ENCODE measurements around the gene ZACN. TPM values are rescaled to one million over a fixed set of nuclear protein-coding genes. Genes with fewer than 3 reads are reported as not detected.

ZACN gene
- total and polyA plus RNA-seq, 9 donors: 0.10 to 1.1 (median 0.43) TPM; not detected in 5

DNA sequence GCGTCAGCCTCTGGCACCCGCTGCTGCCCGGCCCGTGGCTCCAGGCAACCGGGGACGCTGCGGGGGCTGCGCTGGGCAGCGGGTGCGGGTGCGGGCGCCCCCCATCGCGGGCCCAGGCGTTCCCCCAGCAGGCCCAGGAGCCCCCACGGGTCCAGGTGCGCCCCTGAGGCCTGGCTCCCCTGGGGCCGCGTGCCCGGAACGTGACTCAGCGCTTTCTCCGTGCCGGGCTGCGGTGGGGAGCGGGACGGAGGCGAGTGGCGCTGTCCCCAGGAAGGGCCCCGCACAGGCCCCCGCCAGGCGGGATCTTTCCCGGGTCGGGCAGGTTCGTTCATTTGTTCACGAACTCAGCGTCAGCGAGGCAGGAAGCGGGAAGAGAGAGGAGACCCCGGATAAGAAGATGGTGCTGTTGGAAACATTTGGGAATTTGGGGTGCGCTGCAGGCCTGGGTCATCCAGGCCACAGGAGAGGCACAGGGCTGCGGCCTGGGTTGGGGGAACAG lies 43.0 kb downstream of the ZACN start:
- TF ChIP-seq POLR2A (IDR thresholded peaks at IDR 0.05): no peak
- no peak for TF ChIP-seq EP300 (IDR thresholded peaks at IDR 0.05)
- TF ChIP-seq, protein P1, sequence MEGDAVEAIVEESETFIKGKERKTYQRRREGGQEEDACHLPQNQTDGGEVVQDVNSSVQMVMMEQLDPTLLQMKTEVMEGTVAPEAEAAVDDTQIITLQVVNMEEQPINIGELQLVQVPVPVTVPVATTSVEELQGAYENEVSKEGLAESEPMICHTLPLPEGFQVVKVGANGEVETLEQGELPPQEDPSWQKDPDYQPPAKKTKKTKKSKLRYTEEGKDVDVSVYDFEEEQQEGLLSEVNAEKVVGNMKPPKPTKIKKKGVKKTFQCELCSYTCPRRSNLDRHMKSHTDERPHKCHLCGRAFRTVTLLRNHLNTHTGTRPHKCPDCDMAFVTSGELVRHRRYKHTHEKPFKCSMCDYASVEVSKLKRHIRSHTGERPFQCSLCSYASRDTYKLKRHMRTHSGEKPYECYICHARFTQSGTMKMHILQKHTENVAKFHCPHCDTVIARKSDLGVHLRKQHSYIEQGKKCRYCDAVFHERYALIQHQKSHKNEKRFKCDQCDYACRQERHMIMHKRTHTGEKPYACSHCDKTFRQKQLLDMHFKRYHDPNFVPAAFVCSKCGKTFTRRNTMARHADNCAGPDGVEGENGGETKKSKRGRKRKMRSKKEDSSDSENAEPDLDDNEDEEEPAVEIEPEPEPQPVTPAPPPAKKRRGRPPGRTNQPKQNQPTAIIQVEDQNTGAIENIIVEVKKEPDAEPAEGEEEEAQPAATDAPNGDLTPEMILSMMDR (IDR thresholded peaks at IDR 0.05): no peak
- DNase-seq: peak in 2 of 5 donors; percentile 45 to 48
- H3K27ac ChIP-seq: no peak overlapping the region

DNA sequence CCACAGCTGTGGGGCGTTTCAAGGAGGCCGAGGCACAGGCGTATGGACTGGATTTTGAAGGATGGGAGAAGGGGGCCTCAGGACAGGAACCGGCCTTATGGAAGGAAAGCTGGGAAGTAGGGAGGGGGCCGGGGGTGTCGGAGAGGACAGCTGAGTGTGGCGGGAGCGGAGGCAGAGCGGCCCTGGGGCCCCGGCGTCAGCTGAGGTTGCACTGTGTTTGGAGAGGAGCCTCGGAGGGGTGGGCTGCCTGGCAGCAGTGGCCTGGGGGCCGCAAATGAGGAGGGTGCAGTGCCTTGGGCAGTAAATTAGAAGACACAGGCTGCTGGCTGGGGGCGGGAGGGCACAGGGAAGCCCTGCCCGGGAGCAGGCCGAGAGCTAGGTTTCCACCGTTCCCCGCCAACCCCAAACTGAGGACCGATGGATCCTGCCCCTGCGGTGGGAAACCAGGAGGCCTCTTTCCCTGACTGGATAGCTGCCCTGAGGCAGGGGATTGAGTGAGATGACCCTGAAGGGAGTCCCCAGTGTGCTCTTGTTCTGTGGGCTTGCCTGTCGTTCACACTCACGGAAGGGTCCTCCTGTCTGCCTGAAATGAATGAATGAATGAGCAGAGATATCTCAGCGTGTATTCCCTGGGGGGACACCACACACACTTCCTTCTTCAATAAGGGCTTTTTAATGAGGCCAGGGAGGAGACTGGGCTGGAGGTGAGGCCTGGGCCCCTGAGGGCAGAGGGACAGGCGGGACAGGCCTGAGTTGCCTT lies 43.6 kb downstream of the ZACN start:
- no peaks in the 10 kb centered on the region for H3K9me3 ChIP-seq
- H3K27me3 ChIP-seq: no peaks in the 10 kb centered on the region
- H3K4me3 ChIP-seq: no peak overlapping the region
- WGBS, 3 donors: 89 to 93% (median 91%) methylated on average over 24 of the region's 24 CpGs
- TF ChIP-seq EP300 (IDR thresholded peaks at IDR 0.05) (no peak), POLR2A (IDR thresholded peaks at IDR 0.05) (no peak)
- TF ChIP-seq, protein P1 (IDR thresholded peaks at IDR 0.05): no peak
- H3K4me1 ChIP-seq (ENCODE audit: insufficient read depth): peaks cover 2% of the 10 kb centered on the region
- no peak for DNase-seq
- no peak overlapping the region for H3K27ac ChIP-seq
- no peaks in the 10 kb centered on the region for H3K36me3 ChIP-seq
- intact Hi-C loops (cut with DNase I): loop anchor here (2.0 to 10.0 kb wide), 6 partner anchors 60 to 175 kb away; no protein-coding TSS in a partner anchor

More for the DNA sequence above, 43.0 kb downstream of the ZACN start:
- no peaks in the 10 kb centered on the region for H3K9me3 ChIP-seq
- H3K4me1 ChIP-seq (ENCODE audit: insufficient read depth): peaks cover 2% of the 10 kb centered on the region
- H3K27me3 ChIP-seq: no peaks in the 10 kb centered on the region
- H3K4me3 ChIP-seq: peak overlapping the region; percentile 19
- WGBS, 3 donors: 37 to 59% (median 47%) methylated on average over 22 to 42 of the region's 42 CpGs
- no peaks in the 10 kb centered on the region for H3K36me3 ChIP-seq
- intact Hi-C loops (cut with DNase I): loop anchor here (1.0 to 10.0 kb wide), 8 partner anchors 60 to 175 kb away; no protein-coding TSS in a partner anchor

DNA sequence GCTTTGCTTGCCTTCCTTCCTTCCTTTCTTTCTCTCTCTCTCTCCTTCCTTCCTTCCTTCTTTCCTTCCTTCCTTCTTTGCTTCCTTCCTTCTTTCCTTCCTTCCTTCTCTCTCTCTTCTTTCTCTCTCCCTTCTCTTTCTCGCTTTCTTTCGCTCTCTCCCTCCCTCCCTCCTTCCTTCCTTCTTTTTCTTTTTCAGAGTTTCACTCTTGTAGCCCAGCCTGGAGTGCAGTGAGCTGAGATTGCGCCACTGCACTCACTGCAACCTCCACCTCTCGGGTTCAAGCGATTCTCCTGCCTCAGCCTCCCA lies 44.2 kb downstream of the ZACN start:
- H3K27me3 ChIP-seq: no peaks in the 10 kb centered on the region
- H3K4me1 ChIP-seq (ENCODE audit: insufficient read depth): peaks cover 2% of the 10 kb centered on the region
- TF ChIP-seq POLR2A (IDR thresholded peaks at IDR 0.05) (no peak), EP300 (IDR thresholded peaks at IDR 0.05) (no peak)
- TF ChIP-seq, protein P1 (IDR thresholded peaks at IDR 0.05): no peak
- intact Hi-C loops (cut with DNase I): loop anchor here (2.0 to 10.0 kb wide), 6 partner anchors 59 to 174 kb away; no protein-coding TSS in a partner anchor
- no peak for DNase-seq
- H3K36me3 ChIP-seq: no peaks in the 10 kb centered on the region
- WGBS, 3 donors: 75 to 79% (median 77%) methylated on average over 5 of the region's 5 CpGs
- H3K27ac ChIP-seq: no peak overlapping the region
- no peaks in the 10 kb centered on the region for H3K9me3 ChIP-seq
- no peak overlapping the region for H3K4me3 ChIP-seq

DNA sequence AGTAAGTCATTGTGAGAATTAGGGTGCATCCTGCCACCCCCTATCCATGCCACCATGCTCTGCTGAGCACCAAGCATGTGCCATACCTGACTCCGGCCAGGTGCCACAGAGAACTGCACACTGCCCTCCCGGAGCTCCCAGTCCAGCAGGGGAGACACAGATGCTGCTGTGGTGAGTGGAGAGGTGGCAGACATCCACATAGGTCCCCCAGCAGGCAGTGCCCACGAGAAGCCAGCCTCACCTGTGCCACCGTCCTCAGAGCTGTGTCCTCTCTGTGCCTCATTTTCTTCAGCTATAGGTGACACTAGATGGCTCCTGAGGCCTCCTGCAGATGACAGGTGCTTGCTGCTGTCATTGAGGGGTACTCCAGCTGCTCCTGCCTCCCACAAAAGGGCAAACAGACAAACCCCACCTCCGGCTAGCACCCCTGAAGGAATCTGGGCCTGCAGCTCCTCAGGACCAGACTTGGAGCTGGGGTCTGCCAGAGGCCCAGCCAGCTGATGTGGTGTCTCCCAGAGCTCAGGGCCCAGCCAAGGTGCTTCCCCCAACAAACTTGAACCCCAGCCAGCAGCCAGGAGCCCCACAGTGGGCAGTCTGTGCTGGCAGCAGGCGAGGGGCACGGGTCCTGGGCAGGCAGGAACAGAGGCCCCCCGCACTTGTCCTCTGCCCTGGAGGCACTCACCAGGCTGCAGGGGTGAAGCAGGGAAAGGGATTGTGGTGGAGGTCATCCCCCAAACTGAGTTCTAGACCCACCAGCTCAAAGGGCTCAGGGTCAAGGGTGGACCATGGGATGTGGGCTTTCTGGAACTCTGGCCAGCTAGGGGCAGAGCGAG lies 45.0 kb downstream of the ZACN start:
- H3K9me3 ChIP-seq: no peaks in the 10 kb centered on the region
- no peak for TF ChIP-seq POLR2A (IDR thresholded peaks at IDR 0.05)
- no peak for TF ChIP-seq EP300 (IDR thresholded peaks at IDR 0.05)
- TF ChIP-seq, protein P1 (IDR thresholded peaks at IDR 0.05): no peak
- H3K4me3 ChIP-seq: no peak overlapping the region
- H3K27me3 ChIP-seq: no peaks in the 10 kb centered on the region
- 71 to 77% (median 72%) methylated on average over 5 to 9 of the region's 9 CpGs for WGBS, 3 donors
- H3K27ac ChIP-seq: no peak overlapping the region
- intact Hi-C loops (cut with DNase I): loop anchor here (2.0 to 10.0 kb wide), 6 partner anchors 58 to 173 kb away; no protein-coding TSS in a partner anchor
- H3K36me3 ChIP-seq: no peaks in the 10 kb centered on the region
- no peak for DNase-seq
- H3K4me1 ChIP-seq (ENCODE audit: insufficient read depth): peaks cover 2% of the 10 kb centered on the region

All from ovary (tissue), 9 donors.